Activated CD4-positive, alpha-beta T cell treated with anti-CD3 and anti-CD28 coated beads, Interleukin-2, amount 10 ng/mL, durations not matched to agents 7 days and 5 days (primary cell): Measurements from ENCODE around the gene RGS6. TPM values are rescaled to one million over a fixed set of nuclear protein-coding genes. Genes with fewer than 3 reads are reported as not detected.
A peak's percentile ranks its signal among the peaks of the same experiment; 100 is the strongest.

ENCODE experiments used
- CTCF ChIA-PET: fragments of 350-600 bp; sonication (Branson Sonifier 250); formaldehyde crosslinking; loops from one replicate; lab custom pipeline; 2021; ENCODE audit warnings: antibody characterized with exemption; lab: Charles Lee
- POLR2A ChIA-PET: fragments of 350-600 bp; sonication (Branson Sonifier 250); formaldehyde crosslinking; loops from one replicate; lab custom pipeline; 2021; ENCODE audit warnings: antibody characterized with exemption; lab: Charles Lee
- DNase-seq: peaks from one replicate; pipeline ENCODE4 v3.0.0-alpha.2; 2020
- H3K27ac Mint-ChIP-seq: one replicate; pipeline ENCODE4 v1.8.0; 2021; ENCODE audit warnings: mild to moderate bottlenecking, moderate library complexity, mixed read lengths
- H3K27me3 Mint-ChIP-seq: one replicate; pipeline ENCODE4 v1.8.0; 2021; ENCODE audit warnings: mixed read lengths
- H3K36me3 Mint-ChIP-seq: one replicate; pipeline ENCODE4 v1.8.0; 2021; ENCODE audit warnings: low read depth, mixed read lengths
- H3K4me1 Mint-ChIP-seq: one replicate; pipeline ENCODE4 v1.8.0; 2021; ENCODE audit warnings: mixed read lengths
- H3K4me3 Mint-ChIP-seq: one replicate; pipeline ENCODE4 v1.8.0; 2021; ENCODE audit warnings: mild to moderate bottlenecking, moderate library complexity, mixed read lengths
- H3K9me3 Mint-ChIP-seq: one replicate; pipeline ENCODE4 v1.8.0; 2021; ENCODE audit warnings: mixed read lengths
- total RNA-seq, 2 experiments: library from RNA; stranded (reverse); gene quantifications; one replicate each; pipeline ENCODE4 v1.2.3, GENCODE V29; 2021

Gene RGS6
- total RNA-seq, 2 experiments from 2014 or later, result 1.4 TPM

GRCh38 chr14:72000907-72001306 is 68.7 kb downstream of the RGS6 start:
- no peak for DNase-seq
- Mint-ChIP-seq H3K9me3 (peaks cover 9% of the 10 kb centered on the region), H3K4me3 (no peak overlapping the region), H3K27ac (no peak overlapping the region), H3K27me3 (peaks cover 5% of the 10 kb centered on the region), H3K36me3 (no peaks in the 10 kb centered on the region), H3K4me1 (no peaks in the 10 kb centered on the region)
- ChIA-PET POLR2A (no interaction called here), CTCF (no interaction called here)

- Mint-ChIP-seq H3K4me1 (no peaks in the 10 kb centered on the region), H3K27me3 (peaks cover 5% of the 10 kb centered on the region), H3K9me3 (peaks cover 9% of the 10 kb centered on the region), H3K36me3 (no peaks in the 10 kb centered on the region), H3K27ac (no peak overlapping the region), H3K4me3 (no peak overlapping the region)
- ChIA-PET CTCF (no interaction called here), POLR2A (no interaction called here)
- no peak for DNase-seq
These were observed 70.5 kb downstream of the RGS6 start for GRCh38 chr14:72002731-72003130.

GRCh38 chr14:72008666-72009065 is 76.4 kb downstream of the RGS6 start:
- no peak for DNase-seq
- no peak overlapping the region for H3K27ac Mint-ChIP-seq
- peaks cover 5% of the 10 kb centered on the region for H3K27me3 Mint-ChIP-seq
- CTCF ChIA-PET, result no interaction called here
- H3K4me1 Mint-ChIP-seq, result no peaks in the 10 kb centered on the region
- no peaks in the 10 kb centered on the region for H3K9me3 Mint-ChIP-seq
- H3K36me3 Mint-ChIP-seq, result no peaks in the 10 kb centered on the region
- no peak overlapping the region for H3K4me3 Mint-ChIP-seq
- POLR2A ChIA-PET, result no interaction called here

- Mint-ChIP-seq H3K36me3 (no peaks in the 10 kb centered on the region), H3K9me3 (no peaks in the 10 kb centered on the region), H3K27me3 (peaks cover 5% of the 10 kb centered on the region), H3K4me1 (no peaks in the 10 kb centered on the region), H3K27ac (no peak overlapping the region), H3K4me3 (no peak overlapping the region)
- DNase-seq, result no peak
- CTCF ChIA-PET, result no interaction called here
- POLR2A ChIA-PET, result no interaction called here
These were observed 78.2 kb downstream of the RGS6 start for GRCh38 chr14:72010474-72010873.

- Mint-ChIP-seq H3K9me3 (no peaks in the 10 kb centered on the region), H3K4me1 (no peaks in the 10 kb centered on the region), H3K27ac (no peak overlapping the region), H3K27me3 (peaks cover 16% of the 10 kb centered on the region), H3K4me3 (no peak overlapping the region), H3K36me3 (no peaks in the 10 kb centered on the region)
- ChIA-PET POLR2A (no interaction called here), CTCF (no interaction called here)
- DNase-seq, result no peak
These were observed 81.6 kb downstream of the RGS6 start for GRCh38 chr14:72013721-72014345.

- peaks cover 17% of the 10 kb centered on the region for H3K27me3 Mint-ChIP-seq
These were observed 82.3 kb downstream of the RGS6 start for GRCh38 chr14:72014486-72014885.

GRCh38 chr14:72017290-72017689 is 85.1 kb downstream of the RGS6 start:
- Mint-ChIP-seq H3K36me3 (no peaks in the 10 kb centered on the region), H3K4me1 (no peaks in the 10 kb centered on the region), H3K9me3 (no peaks in the 10 kb centered on the region), H3K4me3 (no peak overlapping the region), H3K27me3 (peaks cover 31% of the 10 kb centered on the region), H3K27ac (no peak overlapping the region)
- CTCF ChIA-PET, result no interaction called here
- no peak for DNase-seq
- POLR2A ChIA-PET, result no interaction called here

More at GRCh38 chr14:72014486-72014885, 82.3 kb downstream of the RGS6 start:
- Mint-ChIP-seq H3K36me3 (no peaks in the 10 kb centered on the region), H3K4me3 (no peak overlapping the region), H3K27ac (no peak overlapping the region), H3K9me3 (no peaks in the 10 kb centered on the region), H3K4me1 (no peaks in the 10 kb centered on the region)
- CTCF ChIA-PET, result no interaction called here
- POLR2A ChIA-PET, result no interaction called here
- no peak for DNase-seq

GRCh38 chr14:72023128-72024042 is 91.2 kb downstream of the RGS6 start:
- DNase-seq, result no peak
- ChIA-PET POLR2A (no interaction called here), CTCF (interaction anchor here (0.6 to 1.5 kb wide), 2 partner anchors 47 to 1456 kb away, joined by 3 read pairs; no protein-coding TSS in a partner anchor)
- Mint-ChIP-seq H3K4me3 (no peak overlapping the region), H3K4me1 (peaks cover 8% of the 10 kb centered on the region), H3K27me3 (peaks cover 49% of the 10 kb centered on the region), H3K9me3 (no peaks in the 10 kb centered on the region), H3K27ac (no peak overlapping the region), H3K36me3 (no peaks in the 10 kb centered on the region)

GRCh38 chr14:72024043-72024407 is 91.8 kb downstream of the RGS6 start:
- POLR2A ChIA-PET, result no interaction called here
- peak; percentile 34 for DNase-seq
- Mint-ChIP-seq H3K27me3 (peaks cover 52% of the 10 kb centered on the region), H3K36me3 (no peaks in the 10 kb centered on the region), H3K4me1 (peaks cover 8% of the 10 kb centered on the region), H3K27ac (no peak overlapping the region), H3K4me3 (no peak overlapping the region), H3K9me3 (no peaks in the 10 kb centered on the region)
- CTCF ChIA-PET, result interaction anchor here (0.6 to 1.5 kb wide), 4 partner anchors 9 to 397 kb away, joined by 3 read pairs; no protein-coding TSS in a partner anchor

GRCh38 chr14:72024504-72024903 is 92.3 kb downstream of the RGS6 start:
- DNase-seq, result no peak
- Mint-ChIP-seq H3K9me3 (no peaks in the 10 kb centered on the region), H3K36me3 (no peaks in the 10 kb centered on the region), H3K27me3 (peaks cover 55% of the 10 kb centered on the region), H3K4me1 (peaks cover 8% of the 10 kb centered on the region), H3K27ac (no peak overlapping the region), H3K4me3 (no peak overlapping the region)
- ChIA-PET CTCF (interaction anchor here (0.6 to 0.9 kb wide), 3 partner anchors 9 to 397 kb away, joined by 3 read pairs; no protein-coding TSS in a partner anchor), POLR2A (no interaction called here)

GRCh38 chr14:72026536-72026935 is 94.3 kb downstream of the RGS6 start:
- POLR2A ChIA-PET, result no interaction called here
- no peak for DNase-seq
- Mint-ChIP-seq H3K27me3 (peaks cover 45% of the 10 kb centered on the region), H3K9me3 (no peaks in the 10 kb centered on the region), H3K27ac (no peak overlapping the region), H3K4me3 (no peak overlapping the region), H3K4me1 (peaks cover 8% of the 10 kb centered on the region), H3K36me3 (no peaks in the 10 kb centered on the region)
- CTCF ChIA-PET, result no interaction called here

- Mint-ChIP-seq H3K4me3 (no peak overlapping the region), H3K27me3 (peaks cover 42% of the 10 kb centered on the region), H3K9me3 (no peaks in the 10 kb centered on the region), H3K36me3 (no peaks in the 10 kb centered on the region), H3K4me1 (peaks cover 8% of the 10 kb centered on the region), H3K27ac (no peak overlapping the region)
- no peak for DNase-seq
- ChIA-PET CTCF (no interaction called here), POLR2A (no interaction called here)
These were observed 94.8 kb downstream of the RGS6 start for GRCh38 chr14:72027061-72027460.

- no peak overlapping the region for H3K4me3 Mint-ChIP-seq
- DNase-seq, result no peak
- no peak overlapping the region for H3K27ac Mint-ChIP-seq
- CTCF ChIA-PET, result interaction anchor here (1.4 kb wide), 1 partner anchor 9 kb away, joined by 3 read pairs; no protein-coding TSS in a partner anchor
- POLR2A ChIA-PET, result no interaction called here
- no peaks in the 10 kb centered on the region for H3K4me1 Mint-ChIP-seq
- no peaks in the 10 kb centered on the region for H3K9me3 Mint-ChIP-seq
- H3K36me3 Mint-ChIP-seq, result no peaks in the 10 kb centered on the region
- peaks cover 14% of the 10 kb centered on the region for H3K27me3 Mint-ChIP-seq
These were observed 101.1 kb downstream of the RGS6 start for GRCh38 chr14:72033365-72033764.
